ENCODE measurements around the gene ALOX15.
"Not testable (repeated sequence)": the region's sequence is repeated elsewhere in the genome, so short reads cannot be mapped to it uniquely, and the experiment has no call there.

ALOX15 gene

GRCh38 chr17:4590981-4591453 is 50.5 kb downstream of the ALOX15 start:
- no peaks in the 10 kb centered on the region for H3K79me1 ChIP-seq (ENCODE audit: low read depth, low read length)
- H3K27me3 ChIP-seq (ENCODE audit: control insufficient read depth in 3 of 3, insufficient read depth in 3 of 3, low read depth in 1 of 3, low read length in 3 of 3), result peaks cover 0 to 82% (median 0%) of the 10 kb centered on the region in 3 experiments
- no peak overlapping the region for H2BK5ac ChIP-seq (ENCODE audit: low read length)
- no peak overlapping the region for H3K4me3 ChIP-seq (ENCODE audit: low read length in 2 of 2)
- H2BK15ac ChIP-seq (ENCODE audit: low read length), result no peak overlapping the region
- H3K27ac ChIP-seq (replicated peaks; ENCODE audit: low read length), result no peak overlapping the region
- H3K23ac ChIP-seq (ENCODE audit: low read depth, low read length, poor library complexity), result peak overlapping the region; percentile 10
- no peak overlapping the region for H3K4me2 ChIP-seq (ENCODE audit: insufficient read depth, low read length, poor library complexity, severe bottlenecking)
- H2AFZ ChIP-seq (ENCODE audit: low read length), result no peak overlapping the region
- H2BK12ac ChIP-seq (ENCODE audit: low read length), result peak overlapping the region; percentile 46
- no peaks in the 10 kb centered on the region for H3K36me3 ChIP-seq (replicated peaks in 1 of 2; ENCODE audit: control insufficient read depth in 2 of 2, insufficient read depth in 2 of 2, low read length in 2 of 2)
- peaks cover 0 to 2% of the 10 kb centered on the region in 2 donors for H3K9me3 ChIP-seq (replicated peaks in 1 of 2; ENCODE audit: control insufficient read depth in 2 of 2, insufficient read depth in 1 of 2, low read depth in 1 of 2, low read length in 2 of 2)
- peak overlapping the region; percentile 23 for H3K4ac ChIP-seq (ENCODE audit: low read length)
- peaks cover 0 to 6% of the 10 kb centered on the region in 2 donors for H3K4me1 ChIP-seq (ENCODE audit: control insufficient read depth in 2 of 2, insufficient read depth in 1 of 2, low read depth in 1 of 2, low read length in 2 of 2)
- no peak overlapping the region for H4K8ac ChIP-seq (ENCODE audit: low read depth, low read length)
- no peak for DNase-seq (ENCODE audit: low spot score)
- H4K91ac ChIP-seq (ENCODE audit: low read depth, low read length, poor library complexity), result no peak overlapping the region
- peak overlapping the region; percentile 86 for H2AK5ac ChIP-seq (ENCODE audit: low read depth, low read length)
- no peak overlapping the region for H3K9ac ChIP-seq (ENCODE audit: low read depth, low read length, poor library complexity)
- peak overlapping the region; percentile 35 for H3K18ac ChIP-seq (ENCODE audit: low read length)
- no peak overlapping the region for H3K14ac ChIP-seq (ENCODE audit: low read length)
- no CpG with 5 or more reads among the region's 10 CpGs for WGBS, 2 donors (ENCODE audit: extremely low coverage in 2 of 2, insufficient read length in 2 of 2, insufficient replicate concordance in 1 of 2)
- no peak overlapping the region for H2BK120ac ChIP-seq (ENCODE audit: low read depth, low read length)

- not testable (repeated sequence) for H3K14ac ChIP-seq (ENCODE audit: low read length); H3K27ac ChIP-seq (replicated peaks; ENCODE audit: low read length)
- peaks cover 1 to 88% (median 6%) of the 10 kb centered on the region in 3 experiments for H3K27me3 ChIP-seq (ENCODE audit: control insufficient read depth in 3 of 3, insufficient read depth in 3 of 3, low read depth in 1 of 3, low read length in 3 of 3)
Observed at GRCh38 chr17:4590042-4590441, 51.4 kb downstream of the ALOX15 start.

GRCh38 chr17:4588898-4589625 is 52.4 kb downstream of the ALOX15 start:
- H2BK5ac ChIP-seq (ENCODE audit: low read length), result peak overlapping the region; percentile 48
- H2AK5ac ChIP-seq (ENCODE audit: low read depth, low read length), result peak overlapping the region; percentile 52
- no peak overlapping the region for H3K27ac ChIP-seq (replicated peaks; ENCODE audit: low read length)
- peaks cover 0 to 6% of the 10 kb centered on the region in 2 donors for H3K4me1 ChIP-seq (ENCODE audit: control insufficient read depth in 2 of 2, insufficient read depth in 1 of 2, low read depth in 1 of 2, low read length in 2 of 2)
- H2BK12ac ChIP-seq (ENCODE audit: low read length), result peak overlapping the region; percentile 73
- no peak overlapping the region for H2BK120ac ChIP-seq (ENCODE audit: low read depth, low read length)
- H3K23ac ChIP-seq (ENCODE audit: low read depth, low read length, poor library complexity), result peak overlapping the region; percentile 55
- peaks cover 4 to 93% (median 13%) of the 10 kb centered on the region in 3 experiments for H3K27me3 ChIP-seq (ENCODE audit: control insufficient read depth in 3 of 3, insufficient read depth in 3 of 3, low read depth in 1 of 3, low read length in 3 of 3)
- peak overlapping the region; percentile 17 for H2BK15ac ChIP-seq (ENCODE audit: low read length)
- H3K9me3 ChIP-seq (replicated peaks in 1 of 2; ENCODE audit: control insufficient read depth in 2 of 2, insufficient read depth in 1 of 2, low read depth in 1 of 2, low read length in 2 of 2), result peaks cover 0 to 2% of the 10 kb centered on the region in 2 donors
- no peak overlapping the region for H3K4me3 ChIP-seq (ENCODE audit: low read length in 2 of 2)
- H3K4me2 ChIP-seq (ENCODE audit: insufficient read depth, low read length, poor library complexity, severe bottlenecking), result no peak overlapping the region
- DNase-seq (ENCODE audit: low spot score), result no peak
- H2AFZ ChIP-seq (ENCODE audit: low read length), result no peak overlapping the region
- no peak overlapping the region for H4K8ac ChIP-seq (ENCODE audit: low read depth, low read length)
- peak overlapping the region; percentile 21 for H3K9ac ChIP-seq (ENCODE audit: low read depth, low read length, poor library complexity)
- H3K79me1 ChIP-seq (ENCODE audit: low read depth, low read length), result peaks cover 4% of the 10 kb centered on the region
- WGBS, 2 donors (ENCODE audit: extremely low coverage in 2 of 2, insufficient read length in 2 of 2, insufficient replicate concordance in 1 of 2), result no CpG with 5 or more reads among the region's 22 CpGs
- no peak overlapping the region for H3K4ac ChIP-seq (ENCODE audit: low read length)
- H4K91ac ChIP-seq (ENCODE audit: low read depth, low read length, poor library complexity), result no peak overlapping the region
- H3K14ac ChIP-seq (ENCODE audit: low read length), result peak overlapping the region; percentile 94
- no peaks in the 10 kb centered on the region for H3K36me3 ChIP-seq (replicated peaks in 1 of 2; ENCODE audit: control insufficient read depth in 2 of 2, insufficient read depth in 2 of 2, low read length in 2 of 2)
- peak overlapping the region; percentile 27 for H3K18ac ChIP-seq (ENCODE audit: low read length)

More at GRCh38 chr17:4590042-4590441, 51.4 kb downstream of the ALOX15 start:
- not testable (repeated sequence) for H3K9me3 ChIP-seq (replicated peaks in 1 of 2; ENCODE audit: control insufficient read depth in 2 of 2, insufficient read depth in 1 of 2, low read depth in 1 of 2, low read length in 2 of 2); H3K23ac ChIP-seq (ENCODE audit: low read depth, low read length, poor library complexity); H3K4me1 ChIP-seq (ENCODE audit: control insufficient read depth in 2 of 2, insufficient read depth in 1 of 2, low read depth in 1 of 2, low read length in 2 of 2); H3K9ac ChIP-seq (ENCODE audit: low read depth, low read length, poor library complexity); H2BK120ac ChIP-seq (ENCODE audit: low read depth, low read length); H2BK5ac ChIP-seq (ENCODE audit: low read length); H3K4me3 ChIP-seq (ENCODE audit: low read length in 2 of 2); H2BK12ac ChIP-seq (ENCODE audit: low read length); H4K91ac ChIP-seq (ENCODE audit: low read depth, low read length, poor library complexity); H3K4ac ChIP-seq (ENCODE audit: low read length); H3K36me3 ChIP-seq (replicated peaks in 1 of 2; ENCODE audit: control insufficient read depth in 2 of 2, insufficient read depth in 2 of 2, low read length in 2 of 2); H2AFZ ChIP-seq (ENCODE audit: low read length); H2BK15ac ChIP-seq (ENCODE audit: low read length); H3K18ac ChIP-seq (ENCODE audit: low read length); H4K8ac ChIP-seq (ENCODE audit: low read depth, low read length); H3K79me1 ChIP-seq (ENCODE audit: low read depth, low read length); H3K4me2 ChIP-seq (ENCODE audit: insufficient read depth, low read length, poor library complexity, severe bottlenecking); DNase-seq (ENCODE audit: low spot score); H2AK5ac ChIP-seq (ENCODE audit: low read depth, low read length)
- no CpG with 5 or more reads among the region's 11 CpGs for whole genome bisulfite sequencing, 2 donors (ENCODE audit: extremely low coverage in 2 of 2, insufficient read length in 2 of 2, insufficient replicate concordance in 1 of 2)

GRCh38 chr17:4588391-4588790 is 53.1 kb downstream of the ALOX15 start:
- H3K4me1 ChIP-seq (ENCODE audit: control insufficient read depth in 2 of 2, insufficient read depth in 1 of 2, low read depth in 1 of 2, low read length in 2 of 2), result peaks cover 3 to 8% of the 10 kb centered on the region in 2 donors
- no peak overlapping the region for H3K4me3 ChIP-seq (ENCODE audit: low read length in 2 of 2)
- no peaks in the 10 kb centered on the region for H3K36me3 ChIP-seq (replicated peaks in 1 of 2; ENCODE audit: control insufficient read depth in 2 of 2, insufficient read depth in 2 of 2, low read length in 2 of 2)
- H2BK15ac ChIP-seq (ENCODE audit: low read length), result peak overlapping the region; percentile 17
- H2BK120ac ChIP-seq (ENCODE audit: low read depth, low read length), result peak overlapping the region; percentile 47
- no peak overlapping the region for H3K4ac ChIP-seq (ENCODE audit: low read length)
- H3K18ac ChIP-seq (ENCODE audit: low read length), result peak overlapping the region; percentile 11
- DNase-seq (ENCODE audit: low spot score), result no peak
- H3K79me1 ChIP-seq (ENCODE audit: low read depth, low read length), result peaks cover 4% of the 10 kb centered on the region
- no CpG with 5 or more reads among the region's 11 CpGs for WGBS, 2 donors (ENCODE audit: extremely low coverage in 2 of 2, insufficient read length in 2 of 2, insufficient replicate concordance in 1 of 2)
- no peak overlapping the region for H4K8ac ChIP-seq (ENCODE audit: low read depth, low read length)
- H3K14ac ChIP-seq (ENCODE audit: low read length), result peak overlapping the region; percentile 94
- H3K4me2 ChIP-seq (ENCODE audit: insufficient read depth, low read length, poor library complexity, severe bottlenecking), result no peak overlapping the region
- H2BK12ac ChIP-seq (ENCODE audit: low read length), result peak overlapping the region; percentile 41
- H3K9ac ChIP-seq (ENCODE audit: low read depth, low read length, poor library complexity), result peak overlapping the region; percentile 21
- peaks cover 0 to 2% of the 10 kb centered on the region in 2 donors for H3K9me3 ChIP-seq (replicated peaks in 1 of 2; ENCODE audit: control insufficient read depth in 2 of 2, insufficient read depth in 1 of 2, low read depth in 1 of 2, low read length in 2 of 2)
- H2AK5ac ChIP-seq (ENCODE audit: low read depth, low read length), result no peak overlapping the region
- no peak overlapping the region for H3K27ac ChIP-seq (replicated peaks; ENCODE audit: low read length)
- no peak overlapping the region for H3K23ac ChIP-seq (ENCODE audit: low read depth, low read length, poor library complexity)
- no peak overlapping the region for H2AFZ ChIP-seq (ENCODE audit: low read length)
- no peak overlapping the region for H4K91ac ChIP-seq (ENCODE audit: low read depth, low read length, poor library complexity)
- H3K27me3 ChIP-seq (ENCODE audit: control insufficient read depth in 3 of 3, insufficient read depth in 3 of 3, low read depth in 1 of 3, low read length in 3 of 3), result peaks cover 4 to 95% (median 19%) of the 10 kb centered on the region in 3 experiments
- peak overlapping the region; percentile 48 for H2BK5ac ChIP-seq (ENCODE audit: low read length)
